Mononuclear cell (primary cell): Measurements from ENCODE around the gene ADAMTS2. TPM values are rescaled to one million over a fixed set of nuclear protein-coding genes. Genes with fewer than 3 reads are reported as not detected.

Experiments used
- H3K27me3 ChIP-seq: 2 replicates; pipeline ENCODE4 v1.6.0; 2011; ENCODE audit warnings: low read length, control low read depth; ENCODE audit not compliant: insufficient read depth
- H3K4me1 ChIP-seq: 2 replicates; pipeline ENCODE4 v1.5.1; 2011; ENCODE audit warnings: mild to moderate bottlenecking, low read length, control low read depth; ENCODE audit not compliant: insufficient read depth
- H3K4me3 ChIP-seq: 2 replicates; pipeline ENCODE4 v1.5.1; 2011; ENCODE audit warnings: mild to moderate bottlenecking, low read length, moderate library complexity
- H3K9me3 ChIP-seq: 2 replicates; pipeline ENCODE4 v1.5.1; 2011; ENCODE audit warnings: low read depth, mild to moderate bottlenecking, control low read depth, low read length
- total RNA-seq: library from RNA; depleted of rRNA; stranded (reverse); fragments of >200 nt; gene quantifications from one replicate; pipeline ENCODE4 v1.2.3, GENCODE V29; 2012

The ADAMTS2 gene
- total RNA-seq, 1 donor, result 0.21 TPM

GRCh38 chr5:179361037-179361603 is 15.9 kb upstream of the ADAMTS2 start:
- H3K27me3 ChIP-seq, result no peaks in the 10 kb centered on the region
- no peaks in the 10 kb centered on the region for H3K9me3 ChIP-seq
- no peak overlapping the region for H3K4me3 ChIP-seq
- H3K4me1 ChIP-seq, result no peaks in the 10 kb centered on the region

- Histone ChIP-seq H3K27me3 (no peaks in the 10 kb centered on the region), H3K9me3 (no peaks in the 10 kb centered on the region), H3K4me3 (no peak overlapping the region), H3K4me1 (no peaks in the 10 kb centered on the region)
Measured at GRCh38 chr5:179357031-179357430, 11.8 kb upstream of the ADAMTS2 start.

GRCh38 chr5:179355976-179356974 is 11.0 kb upstream of the ADAMTS2 start:
- no peaks in the 10 kb centered on the region for H3K9me3 ChIP-seq
- no peaks in the 10 kb centered on the region for H3K27me3 ChIP-seq
- H3K4me1 ChIP-seq, result no peaks in the 10 kb centered on the region
- H3K4me3 ChIP-seq, result no peak overlapping the region

GRCh38 chr5:179354305-179354882 is 9.1 kb upstream of the ADAMTS2 start:
- Histone ChIP-seq H3K4me1 (no peaks in the 10 kb centered on the region), H3K9me3 (no peaks in the 10 kb centered on the region), H3K4me3 (no peak overlapping the region), H3K27me3 (no peaks in the 10 kb centered on the region)

GRCh38 chr5:179348843-179349242 is 3.6 kb upstream of the ADAMTS2 start:
- peaks cover 25% of the 10 kb centered on the region for H3K27me3 ChIP-seq
- no peak overlapping the region for H3K4me3 ChIP-seq
- H3K4me1 ChIP-seq, result peaks cover 5% of the 10 kb centered on the region
- no peaks in the 10 kb centered on the region for H3K9me3 ChIP-seq

GRCh38 chr5:179348011-179348530 is 2.8 kb upstream of the ADAMTS2 start:
- no peak overlapping the region for H3K4me3 ChIP-seq
- H3K9me3 ChIP-seq, result no peaks in the 10 kb centered on the region
- H3K4me1 ChIP-seq, result peaks cover 5% of the 10 kb centered on the region
- peaks cover 32% of the 10 kb centered on the region for H3K27me3 ChIP-seq

- H3K9me3 ChIP-seq, result no peaks in the 10 kb centered on the region
- H3K4me1 ChIP-seq, result peaks cover 5% of the 10 kb centered on the region
- no peak overlapping the region for H3K4me3 ChIP-seq
- peaks cover 36% of the 10 kb centered on the region for H3K27me3 ChIP-seq
Measured at GRCh38 chr5:179347581-179347980, 2.3 kb upstream of the ADAMTS2 start.

- no peaks in the 10 kb centered on the region for H3K9me3 ChIP-seq
- no peak overlapping the region for H3K4me3 ChIP-seq
- H3K27me3 ChIP-seq, result peaks cover 41% of the 10 kb centered on the region
- H3K4me1 ChIP-seq, result peaks cover 5% of the 10 kb centered on the region
Measured at GRCh38 chr5:179346875-179347274, 1.6 kb upstream of the ADAMTS2 start.

GRCh38 chr5:179346401-179346800 is 1.1 kb upstream of the ADAMTS2 start:
- Histone ChIP-seq H3K4me3 (no peak overlapping the region), H3K4me1 (peaks cover 5% of the 10 kb centered on the region), H3K27me3 (peaks cover 41% of the 10 kb centered on the region), H3K9me3 (no peaks in the 10 kb centered on the region)

GRCh38 chr5:179345183-179345432 is 153 bp downstream of the ADAMTS2 start:
- H3K9me3 ChIP-seq, result no peaks in the 10 kb centered on the region
- peaks cover 41% of the 10 kb centered on the region for H3K27me3 ChIP-seq
- H3K4me1 ChIP-seq, result peaks cover 5% of the 10 kb centered on the region
- H3K4me3 ChIP-seq, result no peak overlapping the region

GRCh38 chr5:179344431-179345182 is 654 bp downstream of the ADAMTS2 start:
- H3K4me1 ChIP-seq, result peaks cover 5% of the 10 kb centered on the region
- no peak overlapping the region for H3K4me3 ChIP-seq
- H3K9me3 ChIP-seq, result no peaks in the 10 kb centered on the region
- peaks cover 41% of the 10 kb centered on the region for H3K27me3 ChIP-seq

- no peak overlapping the region for H3K4me3 ChIP-seq
- peaks cover 41% of the 10 kb centered on the region for H3K27me3 ChIP-seq
- H3K9me3 ChIP-seq, result no peaks in the 10 kb centered on the region
- peaks cover 5% of the 10 kb centered on the region for H3K4me1 ChIP-seq
Measured at GRCh38 chr5:179343719-179344430, 1.4 kb downstream of the ADAMTS2 start.

GRCh38 chr5:179343021-179343718 is 2.1 kb downstream of the ADAMTS2 start:
- Histone ChIP-seq H3K9me3 (no peaks in the 10 kb centered on the region), H3K4me1 (peaks cover 5% of the 10 kb centered on the region), H3K27me3 (peaks cover 40% of the 10 kb centered on the region), H3K4me3 (no peak overlapping the region)

GRCh38 chr5:179342577-179342976 is 2.7 kb downstream of the ADAMTS2 start:
- Histone ChIP-seq H3K4me1 (peaks cover 5% of the 10 kb centered on the region), H3K27me3 (peaks cover 37% of the 10 kb centered on the region), H3K4me3 (no peak overlapping the region), H3K9me3 (no peaks in the 10 kb centered on the region)
